NCI-H526 (cell line): ENCODE results near the gene MTCL1.

Experiments used
- DNase-seq, 2 experiments: peaks; one replicate each; lab custom pipeline; 2025; lab: John Stamatoyannopoulos, UW

Gene MTCL1

GRCh38 chr18:8705238-8705960 is at the start of gene MTCL1:
MTCL1 (plus strand) TSS chr18:8705556; CDS start chr18:8705661, 105 bp downstream.
- DNase-seq, result peak in 1 of 2 experiments; percentile 77

GRCh38 chr18:8656232-8656631 is 49.1 kb upstream of the MTCL1 start:
- DNase-seq, result no peak

- peak in 1 of 2 experiments; percentile 34 for DNase-seq
These were observed 48.1 kb upstream of the MTCL1 start for GRCh38 chr18:8657050-8657820.

DNA sequence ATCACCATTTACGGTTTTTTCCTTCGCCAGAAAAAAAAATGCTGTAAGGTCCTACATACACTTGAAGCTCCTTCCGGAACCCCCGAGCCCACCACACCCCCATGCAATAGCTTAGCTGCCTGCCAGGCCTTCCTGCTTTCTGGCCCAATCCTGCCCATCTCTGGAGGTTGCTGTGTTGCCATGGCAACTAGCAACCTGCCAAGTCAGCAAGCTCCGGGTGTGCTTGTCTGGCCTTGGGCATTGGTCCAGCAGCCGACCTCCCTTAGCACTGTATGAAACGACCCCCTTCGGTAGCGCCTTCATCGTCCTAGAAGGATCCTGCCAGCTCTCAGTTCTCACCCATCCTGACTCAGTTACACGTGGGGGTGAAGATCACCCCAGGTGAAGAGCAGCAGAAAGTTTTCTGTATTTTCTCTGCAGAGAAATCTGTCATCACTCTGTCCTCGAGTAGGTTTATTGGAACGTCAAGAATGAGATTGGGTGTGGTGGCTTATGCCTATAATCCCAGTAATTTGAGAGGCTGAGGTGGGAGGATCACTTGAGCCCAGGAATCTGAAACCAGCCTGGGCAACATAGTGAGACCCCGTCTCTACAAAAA is 47.4 kb upstream of the MTCL1 start:
- DNase-seq, result no peak

- DNase-seq, result no peak
These were observed 46.4 kb upstream of the MTCL1 start for GRCh38 chr18:8658858-8659485.

- no peak for DNase-seq
These were observed 45.6 kb upstream of the MTCL1 start for GRCh38 chr18:8659609-8660242.

DNA sequence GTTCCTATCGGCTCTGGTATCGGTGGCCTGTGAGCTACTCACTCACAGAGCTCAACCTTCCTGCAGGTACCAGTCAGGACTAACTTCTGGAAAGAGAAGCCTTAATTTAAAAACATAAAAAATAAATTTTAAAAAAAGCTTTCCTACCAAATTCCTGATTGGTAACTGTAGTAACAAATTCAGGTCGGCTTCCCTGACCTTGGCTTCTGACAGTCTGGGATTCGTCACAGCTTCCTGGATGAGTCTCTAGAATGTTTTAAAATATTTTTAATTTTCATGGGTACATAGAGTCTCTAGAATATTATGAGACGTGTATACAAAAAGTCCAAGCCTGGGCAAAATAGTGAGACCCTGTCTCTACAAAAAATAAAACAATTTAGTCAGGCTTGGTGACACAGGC is 45.0 kb upstream of the MTCL1 start:
- DNase-seq, result no peak

GRCh38 chr18:8661754-8662559 is 43.4 kb upstream of the MTCL1 start:
- DNase-seq, result peak; percentile 94 to 97

GRCh38 chr18:8662560-8663255 is 42.6 kb upstream of the MTCL1 start:
- peak; percentile 78 for DNase-seq

DNA sequence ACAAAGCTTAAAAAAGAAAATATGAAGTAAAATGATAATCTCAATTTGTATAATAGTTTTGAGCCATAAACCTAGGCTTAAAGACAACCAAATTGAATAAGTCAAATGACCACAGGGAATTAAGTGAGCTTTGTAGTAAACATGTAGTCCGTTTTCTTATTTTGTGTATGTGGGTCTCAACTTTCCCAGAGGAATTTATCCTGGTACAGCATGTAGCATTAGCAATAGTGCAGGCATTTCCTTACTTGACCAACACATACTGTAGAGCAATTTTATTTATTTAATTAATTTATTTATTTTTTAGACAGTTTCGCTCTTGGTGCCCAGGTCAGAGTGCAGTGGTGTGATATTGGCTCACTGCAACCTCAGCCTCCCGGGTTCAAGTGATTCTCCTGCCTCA is 37.5 kb upstream of the MTCL1 start:
- DNase-seq, result no peak

DNA sequence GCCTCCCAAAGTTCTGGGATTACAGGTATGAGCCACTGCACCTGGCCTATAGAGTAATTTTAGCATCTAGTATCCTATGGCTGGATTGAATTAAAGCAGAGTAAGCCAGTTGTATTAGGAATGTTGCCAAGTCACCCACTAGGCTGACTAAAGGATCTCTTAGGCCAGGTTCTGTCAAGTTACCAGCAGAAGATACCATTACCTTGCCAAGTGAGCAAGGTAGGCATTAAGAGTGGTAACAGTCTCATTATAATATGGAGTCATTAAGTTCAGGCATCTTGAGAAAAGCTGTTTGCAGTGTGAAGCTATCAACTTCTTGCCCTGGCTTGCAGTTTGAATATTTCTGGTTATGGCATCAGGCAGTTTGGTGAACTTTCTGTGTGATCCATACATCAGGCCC is 37.0 kb upstream of the MTCL1 start:
- no peak for DNase-seq

DNA sequence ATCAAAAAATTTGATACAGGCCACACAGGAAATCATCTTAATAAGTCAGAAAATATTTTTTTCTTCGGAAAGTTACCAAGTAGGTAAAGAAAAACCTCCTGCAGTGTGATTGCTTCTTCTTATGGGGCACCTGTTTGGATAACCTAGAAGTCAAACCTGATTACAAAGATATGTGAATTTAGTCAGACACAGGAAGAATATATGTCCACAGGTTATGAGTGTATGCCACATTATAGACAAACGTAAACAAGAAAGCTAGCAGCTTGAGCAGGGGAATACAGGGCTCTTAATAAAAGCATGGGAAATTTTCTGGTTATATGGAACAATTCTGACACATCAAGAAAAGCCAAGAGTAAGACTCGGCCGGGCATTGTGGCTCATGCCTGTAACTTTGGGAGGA is 35.8 kb upstream of the MTCL1 start:
- DNase-seq, result no peak

- no peak for DNase-seq
These were observed 31.8 kb upstream of the MTCL1 start for GRCh38 chr18:8673256-8674209.

DNA sequence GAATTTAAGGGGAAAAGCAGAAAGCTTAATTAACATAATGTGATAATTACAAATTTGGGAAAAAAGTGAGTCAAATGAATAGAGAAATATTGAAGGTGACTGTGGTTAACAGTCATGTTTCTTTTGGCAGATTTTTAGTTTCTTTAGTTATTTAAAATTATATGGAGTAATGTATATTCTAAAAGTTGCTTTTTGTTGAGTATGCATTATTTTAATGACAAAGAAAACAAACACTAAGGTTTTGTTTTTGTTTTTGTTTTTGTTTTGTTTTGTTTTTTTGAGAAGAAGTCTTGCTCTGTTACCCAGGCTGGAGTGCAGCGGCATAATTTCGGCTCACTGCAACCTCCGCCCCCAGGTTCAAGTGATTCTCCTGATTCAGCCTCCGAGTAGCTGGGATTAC is 30.3 kb upstream of the MTCL1 start:
- no peak for DNase-seq

DNA sequence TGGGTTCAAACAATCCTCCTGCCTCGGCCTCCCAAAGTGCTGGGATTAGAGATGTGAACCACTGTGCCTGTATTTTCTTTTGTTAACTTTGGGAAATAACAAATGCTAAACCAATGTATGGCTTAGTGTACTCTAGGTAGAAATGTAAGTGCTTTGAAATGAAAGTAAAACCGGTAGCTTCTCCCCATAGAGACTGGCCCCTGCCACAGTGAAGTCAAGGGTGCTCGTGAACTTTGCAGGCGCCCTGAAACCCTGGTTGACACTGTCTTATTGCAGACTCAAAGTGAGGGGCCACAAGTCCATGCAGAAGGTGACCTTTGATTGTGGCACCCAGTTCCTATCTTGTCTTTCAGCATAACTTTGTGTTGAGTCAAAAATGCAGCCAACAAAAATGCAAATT is 24.2 kb upstream of the MTCL1 start:
- DNase-seq, result no peak

- no peak for DNase-seq
These were observed 20.8 kb upstream of the MTCL1 start for GRCh38 chr18:8684577-8684976.

DNA sequence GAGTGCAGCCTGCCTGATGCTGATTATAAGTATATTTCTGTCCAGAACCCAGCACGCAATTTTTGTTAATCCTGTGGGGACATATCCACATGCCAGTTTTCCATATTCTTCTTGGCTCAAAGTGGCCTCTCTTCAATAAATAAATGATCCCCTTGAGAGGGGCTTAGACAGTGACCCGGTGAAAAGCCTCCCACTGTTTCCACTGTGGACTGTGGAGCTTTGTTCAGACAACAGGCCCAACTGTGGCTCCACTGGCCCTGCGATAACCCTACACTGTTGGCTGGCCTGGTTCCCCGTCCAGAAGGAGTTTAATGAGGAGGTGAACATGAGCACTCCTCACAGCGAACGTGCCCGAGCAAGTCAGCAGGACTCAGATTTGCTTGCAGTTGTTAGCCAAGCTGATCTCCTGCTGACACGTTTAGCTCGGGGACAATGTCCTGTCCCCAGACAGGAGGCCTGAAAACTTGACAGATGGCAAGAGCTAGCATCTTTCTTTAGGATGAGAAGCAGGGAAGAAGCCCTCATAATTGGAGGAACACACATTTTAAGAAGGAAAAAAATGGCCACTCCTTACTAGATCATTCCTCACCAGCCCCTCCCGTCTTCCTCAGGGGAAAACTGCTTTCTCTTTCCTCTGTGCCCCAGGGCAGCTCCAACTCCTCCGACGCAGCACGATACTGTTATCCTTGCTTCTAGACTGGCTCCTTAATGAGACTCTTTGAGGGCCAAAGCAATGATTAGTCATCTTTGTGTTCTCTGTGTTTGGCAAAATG is 20.0 kb upstream of the MTCL1 start:
- peak; percentile 40 to 76 for DNase-seq

DNA sequence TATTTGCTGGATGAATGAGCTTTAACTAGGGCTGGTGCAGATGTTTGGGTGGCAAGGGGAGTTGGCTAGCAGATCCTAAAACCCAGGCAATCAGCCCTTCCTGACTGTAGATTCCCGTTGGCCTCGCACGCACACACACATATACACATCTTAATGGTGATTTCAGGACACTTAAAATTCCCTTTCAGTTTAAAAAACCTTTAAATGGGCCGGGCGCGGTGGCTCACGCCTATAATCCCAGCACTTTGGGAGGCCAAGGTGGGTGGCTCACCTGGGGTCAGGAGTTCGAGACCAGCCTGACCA is 19.5 kb upstream of the MTCL1 start:
- no peak for DNase-seq

DNA sequence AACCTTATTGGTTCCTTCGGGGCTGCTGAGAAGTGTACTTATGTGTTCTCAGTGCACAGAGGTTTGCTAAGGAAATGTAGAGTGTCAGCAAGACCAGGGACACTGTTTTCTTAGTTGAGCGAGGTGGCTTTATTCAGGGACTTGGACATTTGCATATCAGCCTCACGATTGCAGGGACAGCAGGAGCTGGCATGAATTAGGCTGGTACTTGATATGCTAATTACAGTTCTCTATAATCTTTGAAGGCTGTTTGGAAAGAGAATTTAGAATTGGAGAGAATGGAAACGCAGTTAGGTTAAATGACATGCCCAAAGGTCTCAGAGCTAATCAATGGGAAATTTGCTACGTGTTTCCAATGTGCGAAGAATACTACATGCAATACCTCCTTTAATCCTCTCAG is 18.7 kb upstream of the MTCL1 start:
- peak; percentile 9 to 32 for DNase-seq
